CD4-positive, alpha-beta T cell treated with Interleukin-17A for 4 hours (primary cell): ENCODE results near the gene PLLP.

Experiments
- DNase-seq: peaks from one replicate; pipeline ENCODE4 v3.0.0-alpha.2; 2020; ENCODE audit warnings: mixed read lengths

The PLLP gene

GRCh38 chr16:57213462-57213861 lies 71.0 kb downstream of the PLLP start:
- no peak for DNase-seq

GRCh38 chr16:57209780-57210179 lies 74.7 kb downstream of the PLLP start:
- no peak for DNase-seq

GRCh38 chr16:57208926-57209325 lies 75.5 kb downstream of the PLLP start:
- DNase-seq = no peak
